Measurements from ENCODE around the gene PRB2.
"Not testable (repeated sequence)": the region's sequence is repeated elsewhere in the genome, so short reads cannot be mapped to it uniquely, and the experiment has no call there.

Gene PRB2

GRCh38 chr12:11395467-11395866 is at the start of gene PRB2:
Gene PRB2, minus strand, starts transcription at chr12:11395567. Its CDS starts 38 bp downstream, at chr12:11395529.
- not testable (repeated sequence) for H3K4me3 ChIP-seq (ENCODE audit: low read length); H3K79me2 ChIP-seq (ENCODE audit: low read length); H3K36me3 ChIP-seq (replicated peaks; ENCODE audit: low read depth, low read length); H3K9me3 ChIP-seq (ENCODE audit: insufficient read depth, low read length); H3K27ac ChIP-seq (ENCODE audit: low read length); H3K27me3 ChIP-seq (ENCODE audit: low read depth, low read length); H3K9ac ChIP-seq (ENCODE audit: low read length); H2AFZ ChIP-seq (ENCODE audit: low read depth, low read length); H3K4me2 ChIP-seq (ENCODE audit: low read length); H4K20me1 ChIP-seq (ENCODE audit: insufficient read depth, low read length); H3K4me1 ChIP-seq (ENCODE audit: low read length)

- Histone ChIP-seq H3K27me3 (ENCODE audit: low read depth, low read length) (no peaks in the 10 kb centered on the region; the same call in 1 of the 2 replicates), H3K27ac (ENCODE audit: low read length) (no peak overlapping the region), H3K4me3 (ENCODE audit: low read length) (no peak overlapping the region), H3K4me2 (ENCODE audit: low read length) (no peak overlapping the region), H2AFZ (ENCODE audit: low read depth, low read length) (no peak overlapping the region), H3K79me2 (ENCODE audit: low read length) (no peaks in the 10 kb centered on the region), H3K36me3 (replicated peaks; ENCODE audit: low read depth, low read length) (no peaks in the 10 kb centered on the region), H4K20me1 (ENCODE audit: insufficient read depth, low read length) (no peaks in the 10 kb centered on the region), H3K9me3 (ENCODE audit: insufficient read depth, low read length) (no peaks in the 10 kb centered on the region), H3K9ac (ENCODE audit: low read length) (no peak overlapping the region), H3K4me1 (ENCODE audit: low read length) (no peaks in the 10 kb centered on the region)
- TF ChIP-seq CTCF (IDR thresholded peaks at IDR 0.05; ENCODE audit: low read depth, low read length) = no peak
- no peak for TF ChIP-seq EZH2phosphoT487 (IDR thresholded peaks at IDR 0.05; ENCODE audit: low read depth)
These were observed 42.6 kb upstream of the PRB2 start for GRCh38 chr12:11437966-11438365.

- TF ChIP-seq CTCF (IDR thresholded peaks at IDR 0.05; ENCODE audit: low read depth, low read length) (no peak), EZH2phosphoT487 (IDR thresholded peaks at IDR 0.05; ENCODE audit: low read depth) (no peak)
- no peaks in the 10 kb centered on the region for H3K9me3 ChIP-seq (ENCODE audit: insufficient read depth, low read length)
- H3K9ac ChIP-seq (ENCODE audit: low read length) = no peak overlapping the region
These were observed 38.3 kb upstream of the PRB2 start for GRCh38 chr12:11433664-11434063.

GRCh38 chr12:11431486-11431885 is 36.1 kb upstream of the PRB2 start:
- Histone ChIP-seq H3K4me1 (ENCODE audit: low read length) (no peaks in the 10 kb centered on the region), H3K27me3 (ENCODE audit: low read depth, low read length) (peaks cover 16% of the 10 kb centered on the region), H3K4me2 (ENCODE audit: low read length) (no peak overlapping the region)

More at GRCh38 chr12:11433664-11434063, 38.3 kb upstream of the PRB2 start:
- Histone ChIP-seq H3K4me2 (ENCODE audit: low read length) (no peak overlapping the region), H2AFZ (ENCODE audit: low read depth, low read length) (no peak overlapping the region), H3K4me3 (ENCODE audit: low read length) (no peak overlapping the region), H3K36me3 (replicated peaks; ENCODE audit: low read depth, low read length) (no peaks in the 10 kb centered on the region), H3K4me1 (ENCODE audit: low read length) (no peaks in the 10 kb centered on the region), H3K27ac (ENCODE audit: low read length) (no peak overlapping the region), H3K27me3 (ENCODE audit: low read depth, low read length) (peaks cover 11% of the 10 kb centered on the region), H4K20me1 (ENCODE audit: insufficient read depth, low read length) (no peaks in the 10 kb centered on the region), H3K79me2 (ENCODE audit: low read length) (no peaks in the 10 kb centered on the region)

More at GRCh38 chr12:11431486-11431885, 36.1 kb upstream of the PRB2 start:
- Histone ChIP-seq H2AFZ (ENCODE audit: low read depth, low read length) (no peak overlapping the region), H3K79me2 (ENCODE audit: low read length) (no peaks in the 10 kb centered on the region), H3K9ac (ENCODE audit: low read length) (no peak overlapping the region), H3K36me3 (replicated peaks; ENCODE audit: low read depth, low read length) (no peaks in the 10 kb centered on the region), H3K9me3 (ENCODE audit: insufficient read depth, low read length) (no peaks in the 10 kb centered on the region), H3K27ac (ENCODE audit: low read length) (no peak overlapping the region), H4K20me1 (ENCODE audit: insufficient read depth, low read length) (no peaks in the 10 kb centered on the region), H3K4me3 (ENCODE audit: low read length) (no peak overlapping the region)
- TF ChIP-seq CTCF (IDR thresholded peaks at IDR 0.05; ENCODE audit: low read depth, low read length) (no peak), EZH2phosphoT487 (IDR thresholded peaks at IDR 0.05; ENCODE audit: low read depth) (no peak)
